Loucy (cell line): ENCODE results near the gene LMF1.

Experiments used
- H2AFZ ChIP-seq: fragments of 200-600 bp; sonication (generic); 2 replicates; pipeline ENCODE4 v1.6.0; 2016; ENCODE audit warnings: antibody characterized with exemption, mild to moderate bottlenecking, low read length, moderate library complexity
- H3F3A ChIP-seq: fragments of 200-600 bp; 2 replicates; pipeline ENCODE4 v1.6.0; 2016; ENCODE audit warnings: antibody characterized with exemption, low read depth, mild to moderate bottlenecking
- H3K27me3 ChIP-seq: fragments of 200-600 bp; sonication (generic); 2 replicates; pipeline ENCODE4 v1.6.1; 2014; ENCODE audit warnings: low read length, mild to moderate bottlenecking; ENCODE audit not compliant: insufficient read depth, poor library complexity, severe bottlenecking
- H3K36me3 ChIP-seq: fragments of 200-600 bp; sonication (generic); 2 replicates; pipeline ENCODE4 v1.6.1; 2016; ENCODE audit warnings: low read length; ENCODE audit not compliant: insufficient read depth
- H3K4me1 ChIP-seq: fragments of 200-600 bp; sonication (generic); 2 replicates; pipeline ENCODE4 v1.5.1; 2014; ENCODE audit warnings: low read length, mild to moderate bottlenecking; ENCODE audit not compliant: insufficient read depth, poor library complexity, severe bottlenecking
- H3K4me2 ChIP-seq: fragments of 200-600 bp; sonication (generic); 2 replicates; pipeline ENCODE4 v1.6.0; 2014; ENCODE audit warnings: antibody characterized with exemption, low read length, low read depth, mild to moderate bottlenecking; ENCODE audit not compliant: poor library complexity, severe bottlenecking
- H3K4me3 ChIP-seq: fragments of 200-600 bp; sonication (generic); 2 replicates; pipeline ENCODE4 v1.5.1; 2014; ENCODE audit warnings: low read length, mild to moderate bottlenecking, mixed read lengths; ENCODE audit not compliant: poor library complexity, severe bottlenecking
- H3K79me2 ChIP-seq: fragments of 200-600 bp; sonication (generic); 2 replicates; pipeline ENCODE4 v1.6.1; 2014; ENCODE audit warnings: low read length; ENCODE audit not compliant: insufficient read depth
- H3K9ac ChIP-seq: fragments of 200-600 bp; sonication (generic); 2 replicates; pipeline ENCODE4 v1.6.0; 2014; ENCODE audit warnings: mild to moderate bottlenecking, low read depth, low read length, moderate library complexity; ENCODE audit not compliant: poor library complexity, severe bottlenecking
- H3K9me2 ChIP-seq: fragments of 200-600 bp; sonication (generic); replicated peaks from 2 replicates; pipeline ENCODE4 v1.6.1; 2016; ENCODE audit warnings: low read depth, low read length, mixed read lengths
- H3K9me3 ChIP-seq: fragments of 200-600 bp; sonication (generic); 2 replicates; pipeline ENCODE4 v1.6.1; 2014; ENCODE audit warnings: mild to moderate bottlenecking, antibody characterized with exemption, low read length, low read depth; ENCODE audit not compliant: insufficient read depth
- H4K20me1 ChIP-seq: fragments of 200-600 bp; sonication (generic); 2 replicates; pipeline ENCODE4 v1.6.0; 2014; ENCODE audit warnings: antibody characterized with exemption, low read length, mild to moderate bottlenecking; ENCODE audit not compliant: insufficient read depth, poor library complexity, severe bottlenecking
- CTCF ChIP-seq: fragments of 200-600 bp; sonication (generic); conservative IDR thresholded peaks from 2 replicates; pipeline ENCODE4 v1.5.1; 2014; ENCODE audit warnings: mild to moderate bottlenecking, antibody characterized with exemption, low read length
- EZH2phosphoT487 ChIP-seq: fragments of 200-600 bp; IDR thresholded peaks from 2 replicates; pipeline ENCODE4 v1.6.1; 2018; ENCODE audit warnings: antibody characterized with exemption, mild to moderate bottlenecking, moderate library complexity, borderline replicate concordance

The LMF1 gene

DNA sequence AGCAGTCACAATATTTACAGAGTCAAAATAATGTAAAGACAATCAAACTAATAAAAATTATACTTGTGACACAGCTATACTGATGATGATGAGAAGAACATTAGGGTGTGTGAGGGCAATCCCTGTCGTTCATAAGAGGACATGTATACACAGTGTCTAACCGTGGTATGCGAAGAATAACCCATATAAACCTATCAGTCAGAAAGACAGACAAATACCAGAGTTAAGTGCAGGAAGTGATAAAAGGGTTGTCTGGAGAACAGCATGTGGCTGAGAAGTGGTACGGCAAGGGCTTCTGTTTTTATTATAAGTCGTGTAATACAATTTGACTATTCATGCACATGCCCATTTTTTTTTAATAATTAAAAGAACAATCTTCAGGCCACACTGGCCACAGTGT, 46.7 kb downstream of the LMF1 start:
- Histone ChIP-seq H3K4me3 (no peak overlapping the region), H3F3A (no peaks in the 10 kb centered on the region), H3K9ac (no peak overlapping the region), H3K9me3 (no peaks in the 10 kb centered on the region; the same call in 1 of the 2 replicates), H3K4me1 (no peaks in the 10 kb centered on the region), H3K36me3 (no peaks in the 10 kb centered on the region), H3K27me3 (no peaks in the 10 kb centered on the region), H3K9me2 (no peaks in the 10 kb centered on the region), H4K20me1 (no peaks in the 10 kb centered on the region), H3K79me2 (no peaks in the 10 kb centered on the region), H3K4me2 (no peak overlapping the region), H2AFZ (no peak overlapping the region)
- TF ChIP-seq EZH2phosphoT487 (no peak), CTCF (no peak)

DNA sequence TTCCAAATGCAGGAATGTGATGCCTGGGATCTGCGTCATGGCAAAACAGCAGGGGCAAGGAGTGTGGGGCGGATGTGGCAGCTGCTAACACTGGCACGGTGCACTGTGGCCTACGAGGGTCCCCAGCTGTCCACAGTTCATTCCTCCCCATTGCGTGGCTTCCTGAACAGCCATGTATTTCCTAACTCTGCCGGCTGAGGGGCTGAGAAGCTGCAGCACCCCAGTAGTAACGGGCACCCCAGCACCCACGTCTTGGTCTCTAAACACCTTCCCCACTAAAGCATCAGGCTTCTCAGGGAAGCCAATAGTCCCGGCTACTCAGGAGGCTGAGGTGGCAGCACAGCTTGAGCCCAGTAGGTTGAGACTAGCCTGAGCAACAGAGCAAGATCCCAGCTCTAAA, 47.6 kb downstream of the LMF1 start:
- Histone ChIP-seq H4K20me1 (no peaks in the 10 kb centered on the region), H3K9me3 (no peaks in the 10 kb centered on the region; the same call in 1 of the 2 replicates), H3K9me2 (no peaks in the 10 kb centered on the region), H3K79me2 (no peaks in the 10 kb centered on the region), H3K27me3 (no peaks in the 10 kb centered on the region), H3K4me2 (no peak overlapping the region), H2AFZ (no peak overlapping the region), H3K4me3 (no peak overlapping the region), H3F3A (no peaks in the 10 kb centered on the region), H3K4me1 (no peaks in the 10 kb centered on the region), H3K36me3 (no peaks in the 10 kb centered on the region), H3K9ac (no peak overlapping the region)
- TF ChIP-seq CTCF (no peak), EZH2phosphoT487 (no peak)

- H3K36me3 ChIP-seq, result no peaks in the 10 kb centered on the region
- H4K20me1 ChIP-seq, result no peaks in the 10 kb centered on the region
- no peaks in the 10 kb centered on the region; the same call in 1 of the 2 replicates for H3K9me3 ChIP-seq
- H3F3A ChIP-seq, result no peaks in the 10 kb centered on the region
- H3K4me1 ChIP-seq, result no peaks in the 10 kb centered on the region
- no peaks in the 10 kb centered on the region for H3K27me3 ChIP-seq
- no peak overlapping the region for H3K4me3 ChIP-seq
- no peaks in the 10 kb centered on the region for H3K79me2 ChIP-seq
- no peaks in the 10 kb centered on the region for H3K9me2 ChIP-seq
- no peak for TF ChIP-seq EZH2phosphoT487
- no peak for TF ChIP-seq CTCF
- no peak overlapping the region for H2AFZ ChIP-seq
- H3K4me2 ChIP-seq, result no peak overlapping the region
- no peak overlapping the region for H3K9ac ChIP-seq
These were observed 48.7 kb downstream of the LMF1 start for GRCh38 chr16:922051-922450.
